GM12864 (cell line): Measurements from ENCODE around the gene TTC34.

Experiments used
- DNase-seq: peaks from one replicate; pipeline ENCODE4 v3.0.0-alpha.2; 2011; ENCODE audit warnings: low read depth
- H3K4me3 ChIP-seq: 2 replicates; pipeline ENCODE4 v1.5.1; 2011; ENCODE audit warnings: mild to moderate bottlenecking, low read depth, low read length, control low read depth
- TF ChIP-seq, protein P1 (sequence below): IDR thresholded peaks from 2 replicates; pipeline ENCODE4 v1.5.1; 2011; ENCODE audit warnings: low read depth, mild to moderate bottlenecking, moderate library complexity, low read length, control low read depth, inconsistent platforms; ENCODE audit errors: missing control alignments

TTC34 gene

GRCh38 chr1:2597441-2598328, 203.8 kb downstream of the TTC34 start:
- no peak for DNase-seq
- H3K4me3 ChIP-seq, result no peak overlapping the region
- TF ChIP-seq, protein P1, sequence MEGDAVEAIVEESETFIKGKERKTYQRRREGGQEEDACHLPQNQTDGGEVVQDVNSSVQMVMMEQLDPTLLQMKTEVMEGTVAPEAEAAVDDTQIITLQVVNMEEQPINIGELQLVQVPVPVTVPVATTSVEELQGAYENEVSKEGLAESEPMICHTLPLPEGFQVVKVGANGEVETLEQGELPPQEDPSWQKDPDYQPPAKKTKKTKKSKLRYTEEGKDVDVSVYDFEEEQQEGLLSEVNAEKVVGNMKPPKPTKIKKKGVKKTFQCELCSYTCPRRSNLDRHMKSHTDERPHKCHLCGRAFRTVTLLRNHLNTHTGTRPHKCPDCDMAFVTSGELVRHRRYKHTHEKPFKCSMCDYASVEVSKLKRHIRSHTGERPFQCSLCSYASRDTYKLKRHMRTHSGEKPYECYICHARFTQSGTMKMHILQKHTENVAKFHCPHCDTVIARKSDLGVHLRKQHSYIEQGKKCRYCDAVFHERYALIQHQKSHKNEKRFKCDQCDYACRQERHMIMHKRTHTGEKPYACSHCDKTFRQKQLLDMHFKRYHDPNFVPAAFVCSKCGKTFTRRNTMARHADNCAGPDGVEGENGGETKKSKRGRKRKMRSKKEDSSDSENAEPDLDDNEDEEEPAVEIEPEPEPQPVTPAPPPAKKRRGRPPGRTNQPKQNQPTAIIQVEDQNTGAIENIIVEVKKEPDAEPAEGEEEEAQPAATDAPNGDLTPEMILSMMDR, result no peak

DNA sequence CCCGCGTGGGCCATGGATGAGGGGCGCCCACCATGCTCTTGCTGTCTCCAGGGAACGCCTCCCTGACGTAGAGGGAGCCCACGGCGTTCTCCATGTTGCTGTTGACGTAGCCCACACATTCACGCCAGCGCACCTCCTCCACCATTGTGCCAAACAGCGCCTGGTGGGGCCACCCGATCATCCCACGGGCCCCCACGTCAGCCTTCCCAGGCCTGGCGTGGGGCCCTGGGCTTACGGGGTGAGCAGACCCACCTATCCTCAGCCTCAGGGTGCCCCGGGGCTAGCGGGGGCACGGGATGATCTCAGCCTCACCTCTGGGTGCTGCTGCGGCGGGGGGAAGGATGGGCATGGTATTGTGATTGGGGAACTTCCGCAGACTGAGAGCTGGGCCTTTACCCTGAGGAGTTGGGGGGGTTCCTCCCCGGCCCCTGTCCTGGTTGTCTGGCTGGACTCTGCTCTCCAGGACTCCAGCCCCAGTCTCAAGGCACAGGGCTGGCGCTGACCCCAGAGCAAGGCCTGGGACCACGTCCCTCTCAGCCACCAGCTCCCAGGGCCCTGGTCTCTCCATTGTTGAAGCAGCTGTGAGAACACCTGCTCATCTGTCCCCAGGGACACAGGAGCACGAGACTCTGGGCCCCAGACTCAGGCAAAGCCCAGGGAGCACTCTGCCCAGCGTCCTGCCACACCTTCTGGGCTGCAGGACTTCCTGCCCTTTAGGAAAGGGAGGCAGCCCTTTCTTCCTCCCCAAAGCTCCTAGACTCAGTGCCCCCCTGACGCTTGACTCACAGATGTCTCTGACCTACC, 204.8 kb downstream of the TTC34 start:
- H3K4me3 ChIP-seq, result no peak overlapping the region
- TF ChIP-seq, protein P1, result no peak

GRCh38 chr1:2595812-2596529, 205.5 kb downstream of the TTC34 start:
- no peak overlapping the region for H3K4me3 ChIP-seq
- TF ChIP-seq, protein P1, result no peak
- DNase-seq, result no peak

More for the DNA sequence above, 204.8 kb downstream of the TTC34 start:
- no peak for DNase-seq

- TF ChIP-seq, protein P1, result no peak
- DNase-seq, result no peak
- H3K4me3 ChIP-seq, result no peak overlapping the region
Observed at GRCh38 chr1:2595261-2595811, 206.2 kb downstream of the TTC34 start.

- DNase-seq, result no peak
- H3K4me3 ChIP-seq, result no peak overlapping the region
- TF ChIP-seq, protein P1, result no peak
Observed at GRCh38 chr1:2594641-2595131, 206.8 kb downstream of the TTC34 start.

DNA sequence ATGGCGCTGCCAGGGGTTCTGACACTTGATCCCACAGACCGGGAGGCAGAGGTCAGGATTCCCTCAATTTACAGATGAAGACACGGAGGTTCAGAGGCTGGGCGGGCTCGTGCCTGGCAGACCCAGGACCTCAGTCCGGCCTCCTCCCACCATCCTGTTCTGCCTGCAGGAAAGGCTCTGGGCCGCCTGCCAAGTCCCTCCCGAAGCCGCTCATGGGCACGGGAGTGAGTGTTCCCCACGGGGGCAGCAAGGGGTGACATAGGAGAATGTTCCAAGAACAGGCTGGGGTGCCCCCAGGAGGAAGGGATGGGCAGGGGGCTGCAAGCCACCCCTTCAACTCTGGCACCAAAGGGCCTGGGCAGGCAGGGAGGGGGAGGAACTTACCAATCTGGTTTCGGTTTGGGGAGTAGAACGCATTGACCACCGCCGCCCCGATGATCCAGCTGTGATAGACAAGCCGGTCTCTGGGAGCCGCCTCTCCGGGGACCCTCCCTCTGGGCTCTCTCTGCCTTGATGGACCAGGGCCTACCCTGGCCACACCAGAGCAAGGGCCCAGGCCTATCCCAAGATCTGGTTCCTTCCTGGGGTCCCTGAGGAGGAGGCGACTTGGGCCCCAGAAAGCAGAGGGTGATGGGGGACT, 207.4 kb downstream of the TTC34 start:
- no peak overlapping the region for H3K4me3 ChIP-seq
- DNase-seq, result no peak
- TF ChIP-seq, protein P1, result no peak
